ENCODE data around the gene LOXL3. TPM values are rescaled to one million over a fixed set of nuclear protein-coding genes. Genes with fewer than 3 reads are reported as not detected.
A peak's percentile ranks its signal among the peaks of the same experiment; 100 is the strongest.

The LOXL3 gene
- total RNA-seq (2021) (0.88 and 1.9 TPM in 2 replicates), Bru-seq, nascent RNA (percentile 32 among the genes with signal in this experiment), BruChase-seq, experiment 1, labeled RNA remaining after a 2-hour chase (percentile 30 among the genes with signal in this experiment), BruChase-seq, experiment 2, labeled RNA remaining after a 6-hour chase (percentile 39 among the genes with signal in this experiment)
- long read RNA-seq, partial matches to known transcripts = 0 of 2 reads
- long read RNA-seq, other reads (novel, unspliced or antisense) = 1 of 2 reads

GRCh38 chr2:74553892-74554819 lies at the start of gene LOXL3, which contains the start of gene DOK1:
TSS of gene LOXL3 (minus strand) at chr2:74553942. CDS start at chr2:74552634, 1,308 bp downstream.
TSS of gene DOK1 (plus strand) at chr2:74554720. CDS start at chr2:74554755, 35 bp downstream.
- no TSS peak for BruUV-seq (replicated peaks)
- Histone ChIP-seq H3K27me3 (replicated peaks; ENCODE audit: insufficient read depth, low read depth, low read length, poor library complexity) (no peaks in the 10 kb centered on the region), H3K4me1 (ENCODE audit: insufficient read depth, low read length, poor library complexity, severe bottlenecking) (peaks cover 3% of the 10 kb centered on the region), H3K9me3 (ENCODE audit: low read depth, low read length, poor library complexity, severe bottlenecking) (no peaks in the 10 kb centered on the region), H3K27ac (ENCODE audit: low read depth, low read length, poor library complexity, severe bottlenecking) (peak within 1 kb of the TSS; percentile 78), H3K4me3 (ENCODE audit: low read depth, low read length, poor library complexity, severe bottlenecking) (peak within 1 kb of the TSS; percentile 76), H3K36me3 (ENCODE audit: insufficient read depth, low read length, poor library complexity, severe bottlenecking) (peaks cover 7% of the 10 kb centered on the region)
- peak; percentile 85 for DNase-seq (ENCODE audit: low spot score)
- CTCF ChIA-PET = no interaction called here
- intact Hi-C loops (cut with micrococcal nuclease; ENCODE audit: unreplicated experiment) = no loop called here
- TF ChIP-seq CTCF (conservative IDR thresholded peaks at IDR 0.05; ENCODE audit: low read depth, low read length) (no peak), EZH2 (IDR thresholded peaks at IDR 0.05; ENCODE audit: borderline replicate concordance, low read depth, low read length, poor library complexity, severe bottlenecking) (no peak)
- POLR2A ChIA-PET (ENCODE audit: low non-redundant PET) = interaction anchor here (0.7 kb wide), 1 partner anchor 15 kb away, joined by 43 read pairs; no protein-coding TSS in a partner anchor

GRCh38 chr2:74602586-74603281 lies 49.0 kb upstream of the LOXL3 start:
- peaks cover 7% of the 10 kb centered on the region for H3K27me3 ChIP-seq (replicated peaks; ENCODE audit: insufficient read depth, low read depth, low read length, poor library complexity)
- intact Hi-C loops (cut with micrococcal nuclease; ENCODE audit: unreplicated experiment) = no loop called here
- no peaks in the 10 kb centered on the region for H3K4me1 ChIP-seq (ENCODE audit: insufficient read depth, low read length, poor library complexity, severe bottlenecking)
- H3K4me3 ChIP-seq (ENCODE audit: low read depth, low read length, poor library complexity, severe bottlenecking) = no peak overlapping the region
- CTCF ChIA-PET = no interaction called here
- peak; percentile 28 for DNase-seq (ENCODE audit: low spot score)
- H3K27ac ChIP-seq (ENCODE audit: low read depth, low read length, poor library complexity, severe bottlenecking) = no peak overlapping the region
- TF ChIP-seq EZH2 (IDR thresholded peaks at IDR 0.05; ENCODE audit: borderline replicate concordance, low read depth, low read length, poor library complexity, severe bottlenecking) (no peak), CTCF (conservative IDR thresholded peaks at IDR 0.05; ENCODE audit: low read depth, low read length) (no peak)
- no peaks in the 10 kb centered on the region for H3K36me3 ChIP-seq (ENCODE audit: insufficient read depth, low read length, poor library complexity, severe bottlenecking)
- POLR2A ChIA-PET (ENCODE audit: low non-redundant PET) = no interaction called here
- no TSS peak for BruUV-seq (replicated peaks)
- no peaks in the 10 kb centered on the region for H3K9me3 ChIP-seq (ENCODE audit: low read depth, low read length, poor library complexity, severe bottlenecking)

GRCh38 chr2:74599676-74600075 lies 45.9 kb upstream of the LOXL3 start:
- Histone ChIP-seq H3K36me3 (ENCODE audit: insufficient read depth, low read length, poor library complexity, severe bottlenecking) (no peaks in the 10 kb centered on the region), H3K9me3 (ENCODE audit: low read depth, low read length, poor library complexity, severe bottlenecking) (no peaks in the 10 kb centered on the region), H3K4me3 (ENCODE audit: low read depth, low read length, poor library complexity, severe bottlenecking) (no peak overlapping the region), H3K4me1 (ENCODE audit: insufficient read depth, low read length, poor library complexity, severe bottlenecking) (no peaks in the 10 kb centered on the region), H3K27ac (ENCODE audit: low read depth, low read length, poor library complexity, severe bottlenecking) (no peak overlapping the region), H3K27me3 (replicated peaks; ENCODE audit: insufficient read depth, low read depth, low read length, poor library complexity) (peaks cover 7% of the 10 kb centered on the region)
- intact Hi-C loops (cut with micrococcal nuclease; ENCODE audit: unreplicated experiment) = no loop called here
- BruUV-seq (replicated peaks) = no TSS peak
- POLR2A ChIA-PET (ENCODE audit: low non-redundant PET) = no interaction called here
- TF ChIP-seq CTCF (conservative IDR thresholded peaks at IDR 0.05; ENCODE audit: low read depth, low read length) (no peak), EZH2 (IDR thresholded peaks at IDR 0.05; ENCODE audit: borderline replicate concordance, low read depth, low read length, poor library complexity, severe bottlenecking) (no peak)
- DNase-seq (ENCODE audit: low spot score) = no peak
- CTCF ChIA-PET = interaction anchor here (0.7 kb wide), 1 partner anchor 17 kb away, joined by 3 read pairs; no protein-coding TSS in a partner anchor
